HPDE6-E6E7 (cell line): ENCODE data around the gene EHBP1.
"Not testable (repeated sequence)": the region's sequence is repeated elsewhere in the genome, so short reads cannot be mapped to it uniquely, and the experiment has no call there.

Experiments
- DNase-seq: peaks from one replicate; pipeline ENCODE4 v3.0.0; 2011; ENCODE audit warnings: missing footprints; ENCODE audit errors: extremely low spot score

The EHBP1 gene

GRCh38 chr2:63066838-63067237, 361.3 kb downstream of the EHBP1 start:
- DNase-seq: no peak

DNA sequence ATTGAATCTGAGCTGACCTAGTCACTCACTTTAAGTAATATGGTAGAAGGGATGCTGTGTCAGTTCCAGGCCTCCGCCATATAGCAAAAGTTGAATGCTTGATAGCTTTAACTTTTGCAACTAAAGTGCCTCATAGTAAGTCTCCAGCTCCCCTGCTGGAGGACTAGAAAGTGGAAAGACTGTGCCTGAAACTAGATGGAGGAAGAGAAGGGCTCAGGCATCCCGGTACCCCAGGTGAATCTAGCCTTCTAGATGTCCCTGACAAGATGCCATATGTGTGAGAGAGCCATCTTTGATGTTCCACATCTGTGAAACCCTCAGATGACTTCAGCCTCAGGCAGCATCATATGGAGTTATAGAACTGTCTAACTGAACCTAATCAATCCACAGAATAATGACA, 366.2 kb downstream of the EHBP1 start:
- no peak for DNase-seq

- no peak for DNase-seq
These were observed 368.5 kb downstream of the EHBP1 start for GRCh38 chr2:63073994-63074393.

GRCh38 chr2:63074399-63074798, 368.9 kb downstream of the EHBP1 start:
- DNase-seq: not testable (repeated sequence)

DNA sequence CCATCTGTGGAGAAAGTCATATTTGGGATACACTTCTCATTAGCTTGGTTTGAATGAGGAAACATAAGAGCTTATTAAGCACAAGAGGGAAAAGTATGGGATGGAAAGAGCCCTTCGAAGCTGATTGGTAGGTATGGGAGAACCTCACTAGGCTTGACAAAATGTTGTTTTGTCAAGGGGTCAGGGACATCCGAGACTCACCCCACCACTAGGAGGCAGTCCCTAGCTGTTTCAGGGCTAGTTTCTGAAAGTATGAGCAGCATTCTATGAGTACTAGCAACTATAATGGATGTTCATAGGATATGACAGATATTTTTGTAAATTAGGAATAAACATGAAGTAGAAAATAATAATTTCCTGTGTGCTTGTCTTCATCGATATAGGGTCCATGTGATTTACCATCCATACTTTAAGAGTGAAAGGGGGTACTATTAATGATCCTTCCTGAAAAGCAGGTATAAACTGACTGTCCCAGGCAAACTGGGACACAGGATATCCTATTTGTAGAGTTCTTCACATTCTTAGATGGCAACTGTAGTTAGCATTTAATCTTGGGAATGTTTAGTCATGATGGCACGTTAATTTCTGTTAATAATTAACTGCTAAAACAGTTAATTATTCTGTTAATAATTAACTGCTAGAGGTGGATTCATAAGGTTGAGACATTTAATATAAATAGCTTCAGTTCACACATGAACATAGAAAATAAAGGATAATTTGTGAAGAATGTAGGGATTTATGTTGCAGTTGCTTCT, 373.5 kb downstream of the EHBP1 start:
- DNase-seq: no peak

- no peak for DNase-seq
These were observed 375.9 kb downstream of the EHBP1 start for GRCh38 chr2:63081404-63081803.

- DNase-seq: no peak
These were observed 381.2 kb downstream of the EHBP1 start for GRCh38 chr2:63086687-63087086.

- no peak for DNase-seq
These were observed 386.9 kb downstream of the EHBP1 start for GRCh38 chr2:63092401-63092800.

- DNase-seq: no peak
These were observed 387.3 kb downstream of the EHBP1 start for GRCh38 chr2:63092857-63093256.

DNA sequence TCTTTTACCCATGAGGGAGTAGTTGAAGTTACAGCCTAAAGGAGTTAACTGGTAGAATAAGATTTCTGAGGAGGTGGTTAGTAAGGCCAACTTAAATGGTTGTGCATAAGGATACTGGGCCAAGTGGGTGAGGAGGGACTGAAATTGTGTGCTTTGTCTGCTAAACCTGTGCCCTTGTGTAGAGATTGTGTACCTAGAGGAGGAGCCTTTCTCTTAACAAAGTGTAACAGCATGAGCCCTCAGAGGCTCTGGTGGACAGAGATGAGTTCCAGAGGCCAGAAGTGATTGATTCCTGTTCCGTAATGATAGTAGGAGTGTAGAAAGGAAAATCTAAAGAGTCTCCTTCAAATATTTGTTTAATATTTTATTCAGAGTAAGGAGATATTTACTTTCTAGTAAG, 388.0 kb downstream of the EHBP1 start:
- no peak for DNase-seq
